Common myeloid progenitor, CD34-positive (primary cell): ENCODE measurements around the gene GM2A.

Source experiments
- CTCF ChIA-PET: fragments of 350-600 bp; sonication (Branson Sonifier 250); formaldehyde crosslinking; loops from one replicate; lab custom pipeline; 2021; ENCODE audit warnings: antibody characterized with exemption; lab: Charles Lee
- POLR2A ChIA-PET: fragments of 350-600 bp; sonication (Branson Sonifier 250); formaldehyde crosslinking; loops from one replicate; lab custom pipeline; 2021; ENCODE audit warnings: antibody characterized with exemption; lab: Charles Lee
- DNase-seq, 3 donors: peaks; one replicate each; pipeline versions ENCODE4 v3.0.0 to v3.0.0-alpha.2; 2013
- H3K27ac ChIP-seq, 2 experiments: 1 replicate in 1 of 2; 2 replicates in 1 of 2; pipeline ENCODE4 v1.7.0; 2013; ENCODE audit warnings: inconsistent platforms in 2 of 2, low read length in 2 of 2, mild to moderate bottlenecking in 2 of 2, low read depth in 1 of 2, moderate library complexity in 1 of 2; ENCODE audit not compliant: severe bottlenecking in 2 of 2, insufficient read depth in 1 of 2, poor library complexity in 1 of 2
- H3K27me3 ChIP-seq, 5 experiments: replicated peaks in 2 of 5; 1 replicate in 3 of 5; 2 replicates in 2 of 5; pipeline versions ENCODE4 v1.6.1 to v1.7.0; 2013; ENCODE audit warnings: low read length in 4 of 5, mild to moderate bottlenecking in 2 of 5, moderate library complexity in 2 of 5, inconsistent platforms in 1 of 5; ENCODE audit not compliant: insufficient read depth in 5 of 5, control insufficient read depth in 4 of 5
- H3K36me3 ChIP-seq, 4 experiments: 1 replicate in 2 of 4; 2 replicates in 2 of 4; pipeline versions ENCODE4 v1.6.1 to v1.7.0; 2013; ENCODE audit warnings: low read length in 3 of 4, control low read depth in 1 of 4, mild to moderate bottlenecking in 1 of 4; ENCODE audit not compliant: control insufficient read depth in 4 of 4, insufficient read depth in 4 of 4
- H3K4me1 ChIP-seq, 4 experiments: 1 replicate in 3 of 4; 2 replicates in 1 of 4; pipeline versions ENCODE4 v1.6.1 to v1.7.1; 2013; ENCODE audit warnings: low read length in 3 of 4, mild to moderate bottlenecking in 3 of 4, control low read depth in 1 of 4, inconsistent platforms in 1 of 4, moderate library complexity in 1 of 4; ENCODE audit not compliant: control insufficient read depth in 4 of 4, insufficient read depth in 4 of 4; ENCODE audit errors: control extremely low read depth in 1 of 4
- H3K4me3 ChIP-seq, 7 experiments: 1 replicate in 4 of 7; 2 replicates in 3 of 7; pipeline versions ENCODE4 v1.5.1 to v1.7.0; 2013; ENCODE audit warnings: mild to moderate bottlenecking in 7 of 7, low read length in 6 of 7, moderate library complexity in 6 of 7, inconsistent platforms in 2 of 7, low read depth in 2 of 7, control low read depth in 1 of 7; ENCODE audit not compliant: insufficient read depth in 4 of 7, control insufficient read depth in 1 of 7; ENCODE audit errors: extremely low read depth in 1 of 7
- H3K9me3 ChIP-seq, 5 experiments: 1 replicate in 4 of 5; 2 replicates in 1 of 5; pipeline versions ENCODE4 v1.6.1 to v1.7.1; 2013; ENCODE audit warnings: low read length in 4 of 5, mild to moderate bottlenecking in 2 of 5, inconsistent platforms in 1 of 5, low read depth in 1 of 5, moderate library complexity in 1 of 5; ENCODE audit not compliant: control insufficient read depth in 4 of 5, insufficient read depth in 2 of 5; ENCODE audit errors: control extremely low read depth in 1 of 5
- WGBS: methylation state at CpG from one replicate; pipeline ENCODE4 v1.1.5; 2013; ENCODE audit not compliant: insufficient coverage; 5-methylcytosine and 5-hydroxymethylcytosine counted together

The GM2A gene

DNA sequence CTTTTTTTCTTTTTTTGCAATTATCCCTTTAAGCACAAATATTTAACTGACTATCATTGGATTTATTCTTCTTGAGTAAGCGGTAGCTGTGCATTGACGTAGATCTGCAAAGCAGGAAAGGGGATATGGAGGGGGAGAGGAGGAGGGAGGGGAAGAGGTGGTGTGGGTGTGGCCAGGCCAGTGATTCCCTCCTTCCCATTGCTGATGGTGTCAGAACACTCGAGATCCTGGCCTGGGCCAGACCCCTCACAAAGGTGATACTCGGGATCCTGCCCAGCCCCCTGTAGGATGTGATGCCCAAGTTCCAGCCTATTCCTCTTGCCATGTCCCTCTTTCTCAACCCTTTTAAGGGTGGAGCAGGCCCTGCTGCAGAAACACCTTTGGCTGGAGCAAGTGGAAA is 40.6 kb downstream of the GM2A start:
- CTCF ChIA-PET: no interaction called here
- Histone ChIP-seq H3K27ac (no peak overlapping the region), H3K9me3 (peaks cover 0 to 3% (median 0%) of the 10 kb centered on the region in 5 experiments), H3K4me1 (no peaks in the 10 kb centered on the region), H3K27me3 (peaks cover 0 to 4% (median 0%) of the 10 kb centered on the region in 5 experiments), H3K36me3 (no peaks in the 10 kb centered on the region), H3K4me3 (no peak overlapping the region)
- POLR2A ChIA-PET: no interaction called here
- no peak for DNase-seq
- WGBS: 75% methylated on average over 2 of the region's 4 CpGs

DNA sequence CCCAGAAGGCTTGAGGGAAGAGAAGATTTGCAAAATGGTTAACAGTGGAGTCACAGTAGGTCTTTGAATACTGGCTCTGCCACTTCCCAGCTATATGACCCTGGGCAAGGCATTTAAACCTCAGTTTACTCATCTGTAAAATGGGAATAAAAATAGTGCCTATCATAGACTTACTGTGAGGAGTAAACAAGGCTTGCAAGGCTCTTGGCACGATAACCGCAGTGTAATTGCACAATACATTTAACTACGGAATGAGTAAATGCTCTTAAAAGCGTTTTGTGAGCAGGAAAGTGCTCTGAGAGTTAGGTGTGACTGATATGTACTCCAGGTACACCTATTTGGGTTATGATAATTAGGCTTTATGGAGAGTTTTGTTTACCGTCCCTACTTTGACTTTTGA is 42.2 kb downstream of the GM2A start:
- 98% methylated on average over 4 of the region's 5 CpGs for WGBS
- POLR2A ChIA-PET: no interaction called here
- H3K27me3 ChIP-seq: peaks cover 0 to 7% (median 0%) of the 10 kb centered on the region in 5 experiments
- DNase-seq: no peak
- CTCF ChIA-PET: interaction anchor here (0.6 kb wide), 1 partner anchor 517 kb away, joined by 4 read pairs; no protein-coding TSS in a partner anchor
- H3K27ac ChIP-seq: no peak overlapping the region
- no peaks in the 10 kb centered on the region for H3K4me1 ChIP-seq
- H3K36me3 ChIP-seq: no peaks in the 10 kb centered on the region
- peaks cover 0 to 3% (median 0%) of the 10 kb centered on the region in 5 experiments for H3K9me3 ChIP-seq
- no peak overlapping the region for H3K4me3 ChIP-seq

DNA sequence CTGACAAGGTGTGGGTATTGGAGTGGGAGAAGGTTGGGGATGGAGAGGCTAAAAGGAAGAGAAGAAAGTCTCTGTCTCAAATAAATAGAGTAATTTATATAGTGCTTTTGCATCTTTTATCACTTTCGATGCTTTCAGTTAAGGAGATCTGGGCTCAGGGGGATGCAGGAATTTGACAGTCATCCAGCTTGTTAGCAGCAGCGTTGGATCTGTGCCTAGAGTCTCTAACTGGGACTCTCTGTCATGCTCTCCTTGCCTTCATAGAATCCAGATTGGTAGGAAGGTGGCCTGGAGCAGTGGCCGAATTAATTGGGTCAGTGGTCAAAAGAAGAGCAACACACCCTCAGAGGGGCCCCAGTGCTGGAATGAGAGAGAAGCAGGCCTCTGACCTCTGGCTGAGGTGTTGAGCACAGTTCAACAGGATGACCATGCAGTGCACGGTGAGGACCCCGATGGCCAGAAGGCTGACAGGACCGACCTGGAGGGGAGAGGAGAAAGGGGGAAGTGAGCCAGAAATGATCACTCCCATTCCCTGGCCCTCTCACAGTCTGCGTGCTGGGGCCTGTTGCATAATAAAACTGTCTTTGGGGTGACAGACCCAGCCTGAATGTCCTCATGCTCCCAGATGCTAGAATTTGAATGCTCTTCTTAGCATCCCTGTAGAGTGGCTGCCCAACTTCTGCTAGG is 42.9 kb downstream of the GM2A start:
- H3K4me1 ChIP-seq: no peaks in the 10 kb centered on the region
- H3K4me3 ChIP-seq: no peak overlapping the region
- 88% methylated on average over 3 of the region's 7 CpGs for WGBS
- ChIA-PET POLR2A (no interaction called here), CTCF (interaction anchor here (1.6 kb wide), 1 partner anchor 26 kb away, joined by 4 read pairs; no protein-coding TSS in a partner anchor)
- no peak overlapping the region for H3K27ac ChIP-seq
- H3K27me3 ChIP-seq: peaks cover 0 to 7% (median 0%) of the 10 kb centered on the region in 5 experiments
- H3K9me3 ChIP-seq: peaks cover 0 to 3% (median 0%) of the 10 kb centered on the region in 5 experiments
- no peak for DNase-seq
- no peaks in the 10 kb centered on the region for H3K36me3 ChIP-seq

DNA sequence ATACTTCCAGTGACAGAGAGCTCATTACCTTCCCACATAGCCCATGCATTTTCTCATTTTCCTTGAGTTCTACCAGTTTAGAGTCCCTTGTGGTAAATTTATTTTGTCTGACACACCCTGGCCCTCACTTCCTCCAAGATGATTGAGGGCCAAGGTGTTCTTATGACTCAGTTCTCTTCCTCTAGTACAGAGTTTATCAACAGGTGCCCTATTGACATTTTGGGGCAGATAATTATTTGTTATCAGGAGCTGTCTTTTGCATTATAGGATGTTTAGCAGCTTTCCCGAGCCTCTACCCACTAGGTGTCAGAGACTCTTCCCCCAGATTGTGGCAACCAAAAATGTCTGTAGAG is 43.5 kb downstream of the GM2A start:
- Histone ChIP-seq H3K36me3 (no peaks in the 10 kb centered on the region), H3K27me3 (peaks cover 0 to 9% (median 0%) of the 10 kb centered on the region in 5 experiments), H3K27ac (no peak overlapping the region), H3K4me1 (no peaks in the 10 kb centered on the region), H3K9me3 (no peaks in the 10 kb centered on the region), H3K4me3 (no peak overlapping the region)
- DNase-seq: no peak
- ChIA-PET CTCF (interaction anchor here (1.6 kb wide), 1 partner anchor 25 kb away, joined by 4 read pairs; no protein-coding TSS in a partner anchor), POLR2A (no interaction called here)
- WGBS: no CpG with 5 or more reads among the region's 1 CpG

DNA sequence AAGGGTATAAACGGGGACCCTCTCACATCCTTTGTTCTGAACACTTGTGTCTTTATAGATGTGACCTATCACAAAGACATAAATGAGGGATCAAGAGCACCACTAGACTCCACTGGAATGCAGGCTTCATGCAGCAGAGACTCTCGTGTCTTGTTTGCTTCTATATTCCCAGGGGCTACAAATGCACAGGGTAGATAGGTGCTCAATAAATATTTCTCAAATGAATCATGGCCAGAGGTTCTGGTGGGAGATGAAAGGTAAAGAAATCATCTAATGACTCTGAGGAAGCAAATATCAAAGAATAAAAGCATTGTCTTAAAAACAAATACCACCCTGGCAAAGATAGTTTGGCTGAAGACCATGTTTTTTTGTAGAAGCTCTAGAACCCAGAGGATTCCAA is 44.0 kb downstream of the GM2A start:
- Histone ChIP-seq H3K36me3 (no peaks in the 10 kb centered on the region), H3K9me3 (no peaks in the 10 kb centered on the region), H3K4me1 (no peaks in the 10 kb centered on the region), H3K27me3 (peaks cover 0 to 9% (median 0%) of the 10 kb centered on the region in 5 experiments), H3K27ac (no peak overlapping the region), H3K4me3 (no peak overlapping the region)
- no peak for DNase-seq
- ChIA-PET CTCF (interaction anchor here (1.1 to 1.6 kb wide), 2 partner anchors 9 to 24 kb away, joined by 3 to 4 read pairs; no protein-coding TSS in a partner anchor), POLR2A (no interaction called here)
- WGBS: 93% methylated on average over 2 of the region's 2 CpGs

DNA sequence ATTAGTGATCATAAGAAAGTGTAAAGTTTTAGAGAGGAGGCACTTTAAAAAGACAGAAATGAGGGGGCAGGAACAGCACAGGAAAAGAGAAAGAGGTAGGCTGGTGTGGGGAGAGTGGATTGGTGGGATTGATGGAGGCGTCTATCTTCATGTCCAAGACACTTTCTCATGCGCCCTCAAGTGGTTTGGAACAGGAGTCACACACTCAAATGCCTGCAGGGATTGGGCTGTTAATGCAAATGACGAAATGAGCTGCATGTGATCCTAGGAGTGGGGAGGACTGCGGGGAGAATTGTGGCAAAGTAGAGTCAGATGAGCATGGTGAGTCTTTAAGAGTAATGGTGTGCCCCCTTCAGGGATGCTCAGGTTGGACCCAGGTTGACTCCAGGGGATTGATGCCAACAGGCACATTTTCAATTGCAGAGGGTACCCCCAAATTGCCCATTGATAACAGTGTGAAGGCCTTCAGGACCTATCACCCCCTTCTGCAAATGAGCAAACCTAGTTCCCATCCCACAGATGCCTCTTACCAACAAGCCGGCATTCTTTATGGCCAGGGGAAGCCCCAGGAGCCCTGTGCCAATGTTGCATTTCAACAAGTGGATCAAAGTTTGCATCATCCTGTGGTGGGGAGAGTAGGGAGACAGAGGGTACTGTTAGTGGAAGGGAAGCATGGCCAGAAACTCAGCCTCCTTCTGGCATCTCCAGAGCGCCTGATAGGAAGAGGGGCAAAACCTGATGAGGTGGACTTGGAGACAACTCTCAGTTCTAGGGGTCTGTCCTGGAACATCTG is 45.3 kb downstream of the GM2A start:
- 90% methylated on average over 5 of the region's 6 CpGs for WGBS
- POLR2A ChIA-PET: no interaction called here
- Histone ChIP-seq H3K4me3 (no peak overlapping the region), H3K27ac (no peak overlapping the region), H3K4me1 (no peaks in the 10 kb centered on the region), H3K27me3 (peaks cover 0 to 9% (median 0%) of the 10 kb centered on the region in 5 experiments), H3K36me3 (no peaks in the 10 kb centered on the region), H3K9me3 (no peaks in the 10 kb centered on the region)
- CTCF ChIA-PET: no interaction called here
- peak in 2 of 3 donors; percentile 31 to 69 for DNase-seq

DNA sequence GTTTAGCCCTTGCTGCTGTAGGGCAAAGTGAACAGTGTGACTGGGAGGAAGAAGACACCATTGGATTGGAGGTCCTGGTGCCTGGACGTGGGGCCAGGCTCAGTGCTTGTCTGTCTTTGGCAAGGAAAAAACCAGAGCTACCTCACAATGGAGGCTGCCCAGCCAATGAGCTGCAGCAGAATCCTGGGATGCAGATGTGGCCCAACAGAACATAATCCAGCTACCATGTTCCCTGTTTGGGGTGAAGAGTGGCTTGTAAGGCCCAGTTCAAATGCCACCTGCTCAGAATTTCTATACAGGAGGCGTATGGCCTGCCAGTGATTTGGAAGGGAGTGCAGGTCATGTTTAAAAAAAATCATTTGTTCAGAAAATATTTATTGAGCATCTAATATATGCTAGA is 50.7 kb downstream of the GM2A start, which contains the start of gene SLC36A3:
TSS of gene SLC36A3 (minus strand) at position 101 of the 400 bp plus-strand sequence. CDS start 412 bp downstream, outside the sequence.
- DNase-seq: no peak
- Histone ChIP-seq H3K36me3 (no peaks in the 10 kb centered on the region), H3K27ac (no peak within 1 kb of the TSS), H3K9me3 (no peaks in the 10 kb centered on the region), H3K4me3 (no peak within 1 kb of the TSS), H3K27me3 (peaks cover 0 to 9% (median 0%) of the 10 kb centered on the region in 5 experiments), H3K4me1 (no peaks in the 10 kb centered on the region)
- ChIA-PET CTCF (no interaction called here), POLR2A (no interaction called here)
- WGBS: 82% methylated on average over 1 of the region's 2 CpGs
